Measurements from ENCODE around the gene ARID5B.
"Not testable (repeated sequence)": the region's sequence is repeated elsewhere in the genome, so short reads cannot be mapped to it uniquely, and the experiment has no call there.

The ARID5B gene, protein sequence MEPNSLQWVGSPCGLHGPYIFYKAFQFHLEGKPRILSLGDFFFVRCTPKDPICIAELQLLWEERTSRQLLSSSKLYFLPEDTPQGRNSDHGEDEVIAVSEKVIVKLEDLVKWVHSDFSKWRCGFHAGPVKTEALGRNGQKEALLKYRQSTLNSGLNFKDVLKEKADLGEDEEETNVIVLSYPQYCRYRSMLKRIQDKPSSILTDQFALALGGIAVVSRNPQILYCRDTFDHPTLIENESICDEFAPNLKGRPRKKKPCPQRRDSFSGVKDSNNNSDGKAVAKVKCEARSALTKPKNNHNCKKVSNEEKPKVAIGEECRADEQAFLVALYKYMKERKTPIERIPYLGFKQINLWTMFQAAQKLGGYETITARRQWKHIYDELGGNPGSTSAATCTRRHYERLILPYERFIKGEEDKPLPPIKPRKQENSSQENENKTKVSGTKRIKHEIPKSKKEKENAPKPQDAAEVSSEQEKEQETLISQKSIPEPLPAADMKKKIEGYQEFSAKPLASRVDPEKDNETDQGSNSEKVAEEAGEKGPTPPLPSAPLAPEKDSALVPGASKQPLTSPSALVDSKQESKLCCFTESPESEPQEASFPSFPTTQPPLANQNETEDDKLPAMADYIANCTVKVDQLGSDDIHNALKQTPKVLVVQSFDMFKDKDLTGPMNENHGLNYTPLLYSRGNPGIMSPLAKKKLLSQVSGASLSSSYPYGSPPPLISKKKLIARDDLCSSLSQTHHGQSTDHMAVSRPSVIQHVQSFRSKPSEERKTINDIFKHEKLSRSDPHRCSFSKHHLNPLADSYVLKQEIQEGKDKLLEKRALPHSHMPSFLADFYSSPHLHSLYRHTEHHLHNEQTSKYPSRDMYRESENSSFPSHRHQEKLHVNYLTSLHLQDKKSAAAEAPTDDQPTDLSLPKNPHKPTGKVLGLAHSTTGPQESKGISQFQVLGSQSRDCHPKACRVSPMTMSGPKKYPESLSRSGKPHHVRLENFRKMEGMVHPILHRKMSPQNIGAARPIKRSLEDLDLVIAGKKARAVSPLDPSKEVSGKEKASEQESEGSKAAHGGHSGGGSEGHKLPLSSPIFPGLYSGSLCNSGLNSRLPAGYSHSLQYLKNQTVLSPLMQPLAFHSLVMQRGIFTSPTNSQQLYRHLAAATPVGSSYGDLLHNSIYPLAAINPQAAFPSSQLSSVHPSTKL

DNA sequence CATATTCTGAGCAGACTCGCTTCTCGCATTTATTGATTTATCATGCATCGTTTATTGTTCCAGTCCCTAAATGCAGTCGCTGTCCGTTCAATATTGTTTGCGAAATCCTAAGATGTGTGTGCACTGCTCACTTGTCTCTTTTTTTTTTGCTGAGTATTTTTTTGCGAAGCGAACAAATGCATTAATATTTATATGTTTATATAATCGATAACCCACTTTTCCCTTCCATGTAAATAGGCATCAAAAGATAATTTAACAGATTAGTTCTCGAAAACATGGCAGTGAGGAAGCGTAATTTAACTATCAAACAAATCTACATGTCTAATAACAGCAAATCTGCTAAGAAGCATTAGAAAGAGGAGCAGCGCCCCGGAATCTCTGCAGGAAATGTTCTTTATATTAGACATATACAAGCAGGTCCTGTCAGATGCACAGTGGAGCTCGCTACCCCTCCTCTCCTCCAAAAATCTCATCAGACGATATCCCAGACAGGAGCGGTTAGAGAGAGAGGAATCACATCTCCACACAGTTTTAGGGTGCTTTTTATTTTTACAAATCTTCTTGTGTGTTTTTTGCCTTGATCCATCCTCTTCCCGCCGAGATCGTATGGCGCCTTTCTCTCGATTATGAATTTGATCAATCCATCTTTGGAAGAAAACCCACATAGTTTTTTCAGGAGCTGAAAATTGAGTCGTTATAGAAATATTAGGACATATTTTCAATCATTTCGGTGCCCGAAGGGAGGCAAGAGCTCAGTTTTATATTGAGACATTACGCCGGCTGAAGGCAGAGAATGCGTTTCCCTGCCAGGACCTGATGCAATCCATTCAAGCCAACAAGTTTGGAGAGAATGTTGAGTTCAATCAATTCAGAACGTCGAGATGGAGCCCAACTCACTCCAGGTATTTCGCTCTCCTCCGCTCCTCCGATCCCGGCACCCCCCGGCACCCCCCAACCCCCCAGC lies at the start of gene ARID5B:
Gene ARID5B, plus strand, starts transcription at position 871 of the 964 bp plus-strand sequence. Its CDS starts 11 bp downstream, at position 882.
- DNase-seq, result peak; percentile 52

DNA sequence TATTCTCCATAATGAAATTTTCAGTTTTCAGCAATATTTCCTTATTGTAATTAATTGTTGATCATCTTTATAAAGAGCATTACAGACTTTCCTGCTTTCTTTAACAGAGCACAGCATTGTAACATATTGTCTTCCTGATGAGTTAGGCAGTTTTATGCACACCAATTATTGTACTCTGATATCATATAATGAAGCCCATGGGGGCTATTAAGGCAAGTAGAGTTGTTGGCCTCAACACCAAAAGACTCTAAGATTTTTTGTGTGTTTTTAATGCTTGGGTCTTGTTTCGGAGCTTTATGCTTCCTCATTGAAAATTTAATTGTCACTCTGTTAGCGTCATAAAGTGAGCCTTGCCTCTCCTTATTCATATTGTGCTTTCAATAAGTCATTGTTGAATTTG lies 49.2 kb upstream of the ARID5B start:
- DNase-seq, result no peak

- DNase-seq, result no peak
Observed at GRCh38 chr10:61855771-61856170, 45.7 kb upstream of the ARID5B start.

GRCh38 chr10:61857746-61858145 lies 43.8 kb upstream of the ARID5B start:
- DNase-seq, result no peak

GRCh38 chr10:61859786-61860185 lies 41.7 kb upstream of the ARID5B start:
- no peak for DNase-seq

DNA sequence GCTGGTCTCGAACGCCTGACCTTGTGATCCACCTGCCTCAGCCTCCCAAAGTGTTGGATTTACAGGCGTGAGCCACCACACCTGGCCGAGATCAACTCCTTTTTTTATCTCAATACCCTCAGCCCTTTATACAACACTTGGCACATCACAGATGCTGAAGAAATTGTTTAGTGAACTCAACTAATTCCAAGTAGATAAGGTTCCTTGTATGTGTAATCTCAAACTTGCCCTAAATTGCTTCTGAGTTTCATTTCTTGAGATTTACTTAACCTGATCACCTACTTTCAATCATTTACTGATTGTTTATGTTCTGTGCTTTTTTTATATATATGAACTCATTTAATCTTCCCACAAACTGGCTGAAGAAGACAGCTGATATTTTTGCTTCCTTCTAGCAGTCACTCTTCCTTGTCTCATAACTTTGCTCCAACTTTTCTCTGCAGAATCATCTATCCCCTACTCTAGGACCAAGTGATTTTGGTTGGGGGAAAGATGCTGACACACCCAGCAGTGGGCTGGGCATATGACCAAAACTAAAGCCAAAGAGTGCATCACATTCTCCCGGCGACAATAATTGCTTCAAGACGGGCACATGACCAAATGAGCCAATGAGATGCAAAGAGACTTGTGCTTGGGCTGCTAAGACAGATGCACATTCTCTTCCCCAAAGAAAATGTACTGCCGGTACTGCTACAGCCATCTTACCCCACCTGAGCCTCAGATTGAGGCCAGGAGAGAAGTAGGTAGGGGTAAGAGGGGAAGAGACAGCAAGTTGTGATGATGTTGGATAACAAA lies 40.3 kb upstream of the ARID5B start:
- DNase-seq, result no peak

- no peak for DNase-seq
Observed at GRCh38 chr10:61863981-61864380, 37.5 kb upstream of the ARID5B start.

- no peak for DNase-seq
Observed at GRCh38 chr10:61866700-61867368, 34.7 kb upstream of the ARID5B start.

GRCh38 chr10:61867374-61867773 lies 34.1 kb upstream of the ARID5B start:
- DNase-seq, result not testable (repeated sequence)

- DNase-seq, result not testable (repeated sequence)
Observed at GRCh38 chr10:61867817-61868216, 33.7 kb upstream of the ARID5B start.

GRCh38 chr10:61869041-61869675 lies 32.3 kb upstream of the ARID5B start:
- no peak for DNase-seq

GRCh38 chr10:61869774-61870525 lies 31.5 kb upstream of the ARID5B start:
- DNase-seq, result no peak

- DNase-seq, result no peak
Observed at GRCh38 chr10:61870526-61870895, 31.0 kb upstream of the ARID5B start.

DNA sequence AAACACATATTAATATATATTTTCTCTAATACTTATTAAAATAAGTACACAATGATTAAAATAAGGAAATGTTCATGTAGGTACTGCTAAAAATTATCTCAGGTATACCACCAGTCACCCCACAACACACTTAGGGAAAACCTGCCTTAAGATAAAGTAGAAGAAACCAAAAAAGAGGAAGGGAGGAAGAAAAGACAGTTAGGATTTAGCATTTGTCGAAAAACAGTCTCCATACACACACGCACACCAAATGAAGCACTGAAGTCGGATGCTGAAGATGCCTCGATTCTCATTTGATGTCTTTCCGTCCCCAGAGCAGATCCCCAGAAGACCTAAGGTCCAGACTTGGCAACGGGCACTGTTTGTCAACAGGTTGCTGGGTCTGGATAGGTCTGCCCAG lies 30.0 kb upstream of the ARID5B start:
- no peak for DNase-seq

DNA sequence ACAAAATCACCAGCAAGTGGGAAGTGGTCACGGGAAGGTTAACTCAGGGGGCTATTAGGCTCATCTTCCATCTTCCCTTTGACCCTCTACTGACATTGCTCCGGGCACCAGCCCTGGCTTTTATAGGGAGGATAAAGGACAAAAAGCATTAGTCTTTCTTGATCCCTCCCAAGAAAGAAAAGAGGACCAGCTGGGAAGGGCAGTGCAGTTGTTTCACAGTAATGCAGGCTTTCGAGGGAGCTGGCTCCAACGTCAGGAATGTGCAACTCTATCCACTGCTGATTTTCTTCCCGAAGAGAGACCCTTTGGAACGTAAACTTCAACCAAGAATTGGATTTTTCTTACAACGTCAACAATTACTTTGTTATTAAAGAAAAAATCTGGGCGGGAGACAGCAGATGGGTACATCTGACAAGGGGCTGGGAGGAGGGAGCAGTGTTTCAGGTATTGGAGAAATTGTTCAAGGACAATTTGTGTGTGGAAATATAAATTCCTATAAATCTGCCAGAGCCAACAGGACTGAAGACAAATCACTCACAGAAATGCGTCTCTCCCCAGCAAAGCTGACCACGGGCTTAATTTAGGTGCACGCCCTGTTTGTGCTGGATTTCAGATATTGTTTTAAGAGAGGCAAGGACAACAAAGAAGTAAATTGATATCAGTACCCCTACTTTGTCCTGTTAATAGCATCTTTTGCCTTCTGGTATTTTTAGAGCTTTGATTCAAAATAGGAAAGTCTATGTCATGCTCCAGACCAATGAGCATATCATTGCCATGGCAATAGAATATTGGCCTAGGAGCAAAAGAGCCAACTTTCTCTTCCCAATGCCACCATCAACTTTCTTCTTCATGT lies 23.4 kb upstream of the ARID5B start:
- DNase-seq, result no peak

DNA sequence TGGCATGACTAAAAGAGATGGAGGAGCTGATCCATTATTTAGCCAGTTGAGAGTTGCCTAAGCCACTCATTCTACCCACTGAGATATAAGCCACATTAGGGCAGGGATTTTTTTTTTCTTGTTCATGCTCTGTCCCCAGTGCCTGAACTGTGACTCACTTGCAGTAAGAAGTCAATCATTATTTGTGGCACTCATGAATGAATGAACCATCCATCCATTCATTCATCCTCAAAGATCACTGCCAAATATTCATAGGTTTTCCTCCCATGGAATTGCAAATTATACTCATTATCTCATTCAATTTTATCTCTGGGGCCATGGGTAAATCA lies 22.8 kb upstream of the ARID5B start:
- no peak for DNase-seq

DNA sequence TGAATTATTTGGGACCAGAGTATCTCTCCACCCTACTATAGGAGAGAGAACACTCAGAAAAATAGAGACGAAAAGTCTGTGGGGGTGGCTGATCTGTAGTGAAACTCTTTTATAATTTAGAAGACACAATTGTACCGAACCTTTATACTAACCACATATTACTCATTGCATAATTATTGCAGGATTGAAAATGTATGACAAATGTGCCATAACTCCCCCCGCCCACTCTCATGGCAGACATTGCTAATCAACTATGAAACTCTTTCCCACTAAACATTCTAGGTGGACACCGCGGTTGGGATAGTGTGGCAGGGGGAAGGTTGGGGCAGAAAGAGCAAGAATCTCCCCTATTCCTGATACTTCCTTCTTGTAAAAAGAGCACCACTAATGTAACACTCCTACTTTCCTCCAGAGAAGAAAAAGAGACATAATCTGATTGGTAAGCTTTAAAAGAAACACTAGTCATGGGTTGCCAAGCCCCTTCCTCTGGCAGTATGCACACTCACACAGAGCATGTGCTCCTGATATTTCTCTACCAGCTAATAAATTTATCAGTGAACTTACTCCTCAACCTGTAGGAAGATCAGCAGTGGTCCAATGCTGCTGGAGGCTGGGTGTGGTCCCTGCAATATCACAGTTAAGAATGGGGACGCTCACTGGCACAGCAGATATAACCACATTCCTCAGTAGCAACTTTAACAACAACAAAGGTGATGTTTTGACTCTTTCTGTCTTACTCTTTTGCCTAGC lies 18.7 kb upstream of the ARID5B start:
- DNase-seq, result no peak

All from T1000 (cell line).